ENCODE results near the gene PTPRT.

Gene PTPRT

GRCh38 chr20:42338294-42339201 is 851.2 kb downstream of the PTPRT start:
- DNase-seq (ENCODE audit: low read depth in 2 of 2, low spot score in 1 of 2): no peak

- DNase-seq (ENCODE audit: low read depth in 2 of 2, low spot score in 1 of 2): no peak
Observed at GRCh38 chr20:42336576-42336975, 853.1 kb downstream of the PTPRT start.

GRCh38 chr20:42319252-42320013 is 870.3 kb downstream of the PTPRT start:
- DNase-seq (ENCODE audit: low read depth in 2 of 2, low spot score in 1 of 2): no peak

- no peak for DNase-seq (ENCODE audit: low read depth in 2 of 2, low spot score in 1 of 2)
Observed at GRCh38 chr20:42313704-42314103, 876.0 kb downstream of the PTPRT start.

GRCh38 chr20:42309050-42309449 is 880.7 kb downstream of the PTPRT start:
- DNase-seq (ENCODE audit: low read depth in 2 of 2, low spot score in 1 of 2): no peak

- DNase-seq (ENCODE audit: low read depth in 2 of 2, low spot score in 1 of 2): no peak
Observed at GRCh38 chr20:42308171-42308570, 881.5 kb downstream of the PTPRT start.

- no peak for DNase-seq (ENCODE audit: low read depth in 2 of 2, low spot score in 1 of 2)
Observed at GRCh38 chr20:42295592-42295991, 894.1 kb downstream of the PTPRT start.

- DNase-seq (ENCODE audit: low read depth in 2 of 2, low spot score in 1 of 2): no peak
Observed at GRCh38 chr20:42294976-42295375, 894.7 kb downstream of the PTPRT start.

GRCh38 chr20:42281801-42282200 is 907.9 kb downstream of the PTPRT start:
- DNase-seq (ENCODE audit: low read depth in 2 of 2, low spot score in 1 of 2): no peak

GRCh38 chr20:42276718-42277602 is 912.7 kb downstream of the PTPRT start:
- DNase-seq (ENCODE audit: low read depth in 2 of 2, low spot score in 1 of 2): no peak

- no peak for DNase-seq (ENCODE audit: low read depth in 2 of 2, low spot score in 1 of 2)
Observed at GRCh38 chr20:42274986-42275385, 914.7 kb downstream of the PTPRT start.

GRCh38 chr20:42272516-42272915 is 917.2 kb downstream of the PTPRT start:
- no peak for DNase-seq (ENCODE audit: low read depth in 2 of 2, low spot score in 1 of 2)

GRCh38 chr20:42270539-42270938 is 919.2 kb downstream of the PTPRT start:
- DNase-seq (ENCODE audit: low read depth in 2 of 2, low spot score in 1 of 2): no peak

- DNase-seq (ENCODE audit: low read depth in 2 of 2, low spot score in 1 of 2): no peak
Observed at GRCh38 chr20:42267793-42268384, 921.8 kb downstream of the PTPRT start.

GRCh38 chr20:42261766-42262270 is 927.9 kb downstream of the PTPRT start:
- DNase-seq (ENCODE audit: low read depth in 2 of 2, low spot score in 1 of 2): no peak

- no peak for DNase-seq (ENCODE audit: low read depth in 2 of 2, low spot score in 1 of 2)
Observed at GRCh38 chr20:42260184-42260583, 929.5 kb downstream of the PTPRT start.

- no peak for DNase-seq (ENCODE audit: low read depth in 2 of 2, low spot score in 1 of 2)
Observed at GRCh38 chr20:42259389-42259788, 930.3 kb downstream of the PTPRT start.

GRCh38 chr20:42258564-42259302 is 931.0 kb downstream of the PTPRT start:
- DNase-seq (ENCODE audit: low read depth in 2 of 2, low spot score in 1 of 2): no peak

GRCh38 chr20:42255821-42256220 is 933.9 kb downstream of the PTPRT start:
- no peak for DNase-seq (ENCODE audit: low read depth in 2 of 2, low spot score in 1 of 2)

GRCh38 chr20:42254673-42255072 is 935.0 kb downstream of the PTPRT start:
- DNase-seq (ENCODE audit: low read depth in 2 of 2, low spot score in 1 of 2): no peak

Measured in stimulated activated CD8-positive, alpha-beta memory T cell treated with anti-CD3 and anti-CD28 coated beads, Interleukin-4, amount 100 ng/mL, for 1 hour (primary cell).